Activated naive CD4-positive, alpha-beta T cell treated with anti-CD3 and anti-CD28 coated beads, Interleukin-2, amount 50 U/mL, for 72 hours (primary cell): ENCODE measurements around the gene TMEM247. TPM values are rescaled to one million over a fixed set of nuclear protein-coding genes. Genes with fewer than 3 reads are reported as not detected.

Source experiments
- ATAC-seq, 2 donors: fragments of 150-1000 bp; cut with Tn5 transposase; 2 replicates each; pipeline ENCODE4 v1.10.0; 2021; ENCODE audit warnings: mild to moderate bottlenecking in 2 of 2, moderate library complexity in 2 of 2
- DNase-seq, 2 donors: peaks; one replicate each; pipeline ENCODE4 v3.0.0; 2021 to 2022; ENCODE audit warnings: low spot score in 2 of 2
- H3K27ac Mint-ChIP-seq, 2 donors: one replicate each; pipeline ENCODE4 v1.8.0; 2022; ENCODE audit warnings: mild to moderate bottlenecking in 2 of 2, mixed read lengths in 2 of 2
- H3K36me3 Mint-ChIP-seq, 2 donors: one replicate each; pipeline ENCODE4 v1.8.0; 2022; ENCODE audit warnings: mixed read lengths in 2 of 2
- H3K9me3 Mint-ChIP-seq, 2 donors: one replicate each; pipeline ENCODE4 v1.8.0; 2022; ENCODE audit warnings: mixed read lengths in 2 of 2
- total RNA-seq, 2 donors: library from RNA; stranded (reverse); gene quantifications; one replicate each; pipeline ENCODE4 v1.2.3, GENCODE V29; 2022

Gene TMEM247
- total RNA-seq = not detected

- H3K36me3 Mint-ChIP-seq = peaks cover 0 to 7% of the 10 kb centered on the region in 2 donors
- peaks cover 0 to 6% of the 10 kb centered on the region in 2 donors for H3K9me3 Mint-ChIP-seq
- no peak for DNase-seq
- no peak for ATAC-seq
- H3K27ac Mint-ChIP-seq = no peak within 1 kb of the TSS
Measured at GRCh38 chr2:46479265-46479664, at the start of gene TMEM247. Gene TMEM247, plus strand, starts transcription at chr2:46479565.

- Mint-ChIP-seq H3K27ac (no peak overlapping the region), H3K36me3 (no peaks in the 10 kb centered on the region), H3K9me3 (no peaks in the 10 kb centered on the region)
- DNase-seq = no peak
- ATAC-seq = no peak
Measured at GRCh38 chr2:46430413-46430812, 49.0 kb upstream of the TMEM247 start.

DNA sequence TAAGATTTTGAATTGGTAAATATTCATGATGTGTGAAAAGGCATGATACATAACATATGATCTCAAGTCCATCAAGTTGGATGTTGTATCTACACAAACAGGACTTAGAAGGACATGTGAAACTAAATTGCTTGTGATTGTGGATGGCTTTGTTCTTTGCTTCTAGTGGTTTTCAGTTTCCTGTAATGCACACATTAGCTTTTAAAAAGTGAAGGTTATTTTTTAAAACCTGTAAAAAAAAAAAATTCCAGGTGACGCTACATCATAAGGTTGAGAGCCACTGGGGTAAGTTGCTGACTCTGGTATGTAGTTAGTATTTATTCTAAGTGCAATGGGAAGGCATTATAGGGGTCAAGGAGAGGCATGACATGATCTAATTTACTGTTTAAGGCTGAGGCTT lies 48.4 kb upstream of the TMEM247 start:
- no peak overlapping the region for H3K27ac Mint-ChIP-seq
- no peaks in the 10 kb centered on the region for H3K36me3 Mint-ChIP-seq
- no peak for ATAC-seq
- H3K9me3 Mint-ChIP-seq = no peaks in the 10 kb centered on the region
- no peak for DNase-seq

DNA sequence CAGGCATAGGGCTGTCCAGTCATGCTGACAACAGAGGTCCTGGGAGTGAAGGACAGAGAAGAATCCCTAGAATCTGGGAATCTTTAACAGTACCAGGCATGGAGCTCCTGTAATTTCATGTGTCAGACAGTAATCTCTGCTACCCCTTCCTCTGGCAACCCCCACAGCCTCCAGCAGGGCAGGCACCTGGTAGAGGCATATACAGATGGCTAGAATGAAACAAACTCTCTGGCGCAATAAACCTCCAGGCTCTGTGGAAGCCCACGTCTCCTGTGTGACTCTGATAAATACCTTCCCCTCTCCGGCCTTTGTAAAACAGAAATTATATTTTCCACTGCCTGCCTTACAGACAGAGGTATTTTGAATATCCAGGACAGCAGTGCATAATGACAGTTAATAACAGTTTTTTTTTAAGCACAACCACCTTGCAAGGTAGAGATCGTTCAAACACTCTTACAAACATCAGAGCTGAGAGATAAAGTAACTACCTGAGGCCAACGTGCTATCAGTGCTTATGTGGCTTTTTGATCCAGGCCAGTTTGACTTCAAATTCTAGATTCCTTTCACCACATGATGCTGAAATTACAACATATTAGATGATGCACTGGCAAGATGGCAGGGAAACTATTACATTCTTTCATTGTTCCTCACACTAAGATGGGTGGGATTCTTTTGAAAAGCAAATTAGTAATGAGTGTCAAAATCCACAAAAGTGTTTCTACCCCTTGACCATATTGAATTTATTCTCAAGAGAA lies 47.7 kb upstream of the TMEM247 start:
- ATAC-seq (no peak), DNase-seq (no peak)
- Mint-ChIP-seq H3K36me3 (no peaks in the 10 kb centered on the region), H3K27ac (no peak overlapping the region), H3K9me3 (no peaks in the 10 kb centered on the region)

GRCh38 chr2:46434851-46435273 lies 44.5 kb upstream of the TMEM247 start:
- DNase-seq = no peak
- Mint-ChIP-seq H3K9me3 (peaks cover 0 to 8% of the 10 kb centered on the region in 2 donors), H3K27ac (no peak overlapping the region), H3K36me3 (no peaks in the 10 kb centered on the region)
- no peak for ATAC-seq

- H3K9me3 Mint-ChIP-seq = peaks cover 0 to 8% of the 10 kb centered on the region in 2 donors
- DNase-seq = no peak
Measured at GRCh38 chr2:46435353-46435752, 44.0 kb upstream of the TMEM247 start.

DNA sequence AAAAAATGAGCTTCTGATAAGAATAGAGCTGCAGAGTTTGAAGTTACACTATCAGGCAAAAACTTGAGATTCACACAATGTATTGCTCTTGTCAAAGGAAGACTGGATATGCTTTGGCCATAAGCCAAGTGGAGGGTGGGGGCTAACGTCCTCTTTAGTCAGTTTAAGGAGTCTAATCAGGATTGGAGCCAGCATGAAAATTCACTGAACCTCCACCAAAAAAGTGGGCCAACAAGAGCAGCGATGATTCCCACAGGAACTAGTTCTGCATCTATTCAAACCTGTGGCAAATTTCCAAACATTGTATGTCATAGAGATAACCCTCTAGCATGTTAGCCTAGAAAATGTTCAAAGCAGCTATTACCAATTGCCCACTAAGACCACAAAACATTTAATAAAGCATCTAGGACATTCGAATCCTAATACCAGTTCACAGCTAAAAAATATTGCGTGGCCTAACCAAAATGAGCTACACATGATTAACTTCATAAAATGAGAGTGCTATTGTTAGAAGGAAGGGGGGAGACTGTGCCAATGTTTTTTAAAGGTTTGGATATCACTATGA lies 43.5 kb upstream of the TMEM247 start:
- Mint-ChIP-seq H3K27ac (no peak overlapping the region), H3K9me3 (peaks cover 0 to 8% of the 10 kb centered on the region in 2 donors), H3K36me3 (no peaks in the 10 kb centered on the region)
- DNase-seq (no peak), ATAC-seq (no peak)

More at GRCh38 chr2:46435353-46435752, 44.0 kb upstream of the TMEM247 start:
- ATAC-seq = no peak
- H3K36me3 Mint-ChIP-seq = no peaks in the 10 kb centered on the region
- H3K27ac Mint-ChIP-seq = no peak overlapping the region

- DNase-seq (no peak), ATAC-seq (no peak)
- peaks cover 0 to 8% of the 10 kb centered on the region in 2 donors for H3K9me3 Mint-ChIP-seq
- no peak overlapping the region for H3K27ac Mint-ChIP-seq
- H3K36me3 Mint-ChIP-seq = no peaks in the 10 kb centered on the region
Measured at GRCh38 chr2:46436800-46437199, 42.6 kb upstream of the TMEM247 start.

DNA sequence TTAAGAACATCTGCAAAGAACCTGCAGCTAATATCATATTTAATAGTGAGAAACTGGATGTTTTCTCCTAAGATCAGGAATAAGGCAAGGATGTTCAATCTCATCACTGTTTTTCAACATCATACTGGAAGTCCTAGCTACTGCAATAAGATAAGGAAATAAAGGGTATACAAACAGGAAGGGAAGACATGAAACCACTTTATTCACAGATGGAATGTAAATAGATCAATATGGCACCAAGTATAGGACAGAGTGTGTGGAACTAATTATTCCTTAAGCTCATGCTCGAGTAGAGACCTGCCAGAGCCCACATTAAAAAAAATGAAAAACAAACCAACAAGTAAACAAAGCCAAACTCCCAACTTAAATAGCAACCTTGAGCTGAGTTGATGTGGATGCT lies 41.3 kb upstream of the TMEM247 start:
- DNase-seq (no peak), ATAC-seq (no peak)
- H3K36me3 Mint-ChIP-seq = no peaks in the 10 kb centered on the region
- H3K27ac Mint-ChIP-seq = no peak overlapping the region
- peaks cover 0 to 8% of the 10 kb centered on the region in 2 donors for H3K9me3 Mint-ChIP-seq

DNA sequence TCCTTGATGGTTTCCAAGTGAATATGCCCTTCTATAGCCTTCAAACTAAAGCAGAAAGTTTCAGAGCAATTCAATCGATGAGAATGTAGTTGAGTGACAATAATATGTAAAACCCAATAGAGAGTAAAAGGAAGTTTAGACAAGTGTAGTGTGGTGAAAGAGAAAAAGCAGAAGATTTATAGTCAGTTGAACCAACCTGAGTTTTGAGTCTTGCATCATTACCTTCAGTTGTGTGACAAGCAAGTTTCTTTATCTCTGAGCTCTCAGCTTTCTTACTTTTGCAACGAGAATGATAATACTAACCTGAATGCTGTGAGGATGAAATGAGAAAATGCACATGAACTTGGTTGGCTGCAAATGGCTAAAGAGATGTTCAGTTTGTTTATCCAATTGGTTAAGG lies 40.6 kb upstream of the TMEM247 start:
- ATAC-seq (no peak), DNase-seq (no peak)
- Mint-ChIP-seq H3K36me3 (no peaks in the 10 kb centered on the region), H3K9me3 (peaks cover 0 to 8% of the 10 kb centered on the region in 2 donors), H3K27ac (no peak overlapping the region)

GRCh38 chr2:46439582-46439981 lies 39.8 kb upstream of the TMEM247 start:
- Mint-ChIP-seq H3K36me3 (no peaks in the 10 kb centered on the region), H3K9me3 (peaks cover 0 to 8% of the 10 kb centered on the region in 2 donors), H3K27ac (no peak overlapping the region)
- peak; percentile 28 to 57 for ATAC-seq
- DNase-seq = no peak

DNA sequence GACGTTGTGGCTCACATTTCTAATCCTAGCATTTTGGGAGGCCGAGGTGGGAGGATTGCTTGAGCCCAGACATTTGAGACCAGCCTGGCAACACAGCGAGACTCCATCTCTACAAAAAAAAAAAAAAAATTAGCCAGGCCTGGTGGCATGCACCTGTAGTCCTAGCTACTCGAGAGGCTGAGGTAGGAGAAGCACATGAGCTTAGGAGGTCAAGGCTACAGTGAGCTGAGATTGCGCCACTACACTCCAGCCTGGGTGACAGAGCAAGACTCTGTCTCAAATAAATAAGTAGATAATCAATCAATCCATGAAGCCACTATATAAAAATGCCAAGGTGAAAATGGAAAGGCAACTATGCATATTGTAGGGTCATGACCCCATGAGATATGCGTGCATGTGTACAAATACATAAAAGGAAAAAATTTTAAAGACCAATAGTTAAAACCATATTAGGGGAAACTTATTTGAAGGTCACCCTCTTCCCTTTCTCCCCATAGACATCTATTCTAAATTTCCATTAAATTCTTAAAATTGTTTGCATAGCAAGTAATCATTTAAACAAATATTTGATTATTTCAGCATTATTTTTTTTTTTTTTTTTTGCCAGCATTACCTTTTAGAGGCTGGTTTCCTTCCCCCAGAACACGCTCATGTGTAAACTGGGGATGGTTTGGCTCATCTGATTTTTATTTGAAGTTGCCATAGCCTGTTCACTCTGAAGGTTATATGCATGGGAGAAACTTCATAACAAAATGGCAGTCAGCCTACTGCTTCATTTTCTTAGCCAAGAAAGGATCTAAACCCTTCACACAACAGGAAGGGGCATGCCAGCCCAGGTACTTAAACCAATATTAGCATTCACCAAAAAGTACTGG lies 37.3 kb upstream of the TMEM247 start:
- Mint-ChIP-seq H3K9me3 (peaks cover 0 to 17% of the 10 kb centered on the region in 2 donors), H3K36me3 (peaks cover 0 to 6% of the 10 kb centered on the region in 2 donors), H3K27ac (no peak overlapping the region)
- no peak for DNase-seq
- ATAC-seq = no peak

DNA sequence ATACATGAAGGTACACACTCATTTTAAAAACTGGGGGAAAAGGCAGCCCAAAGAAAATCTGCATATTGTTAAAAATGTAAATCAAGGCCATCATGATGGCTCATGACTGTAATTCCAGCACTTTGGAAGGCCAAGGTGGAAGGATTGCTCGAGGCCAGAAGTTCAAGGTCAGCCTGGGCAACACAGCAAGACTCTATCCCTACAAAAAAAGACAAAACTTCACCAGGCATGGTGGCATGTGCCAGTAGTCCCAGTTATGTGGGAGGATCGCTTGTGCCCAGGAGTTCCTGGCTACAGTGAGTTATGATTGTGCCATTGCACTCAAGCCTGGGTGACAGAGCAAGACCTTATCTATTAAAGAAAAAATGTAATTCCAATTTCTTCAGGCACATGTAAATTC lies 34.6 kb upstream of the TMEM247 start:
- H3K9me3 Mint-ChIP-seq = peaks cover 0 to 12% of the 10 kb centered on the region in 2 donors
- H3K36me3 Mint-ChIP-seq = peaks cover 0 to 6% of the 10 kb centered on the region in 2 donors
- no peak for DNase-seq
- no peak overlapping the region for H3K27ac Mint-ChIP-seq
- ATAC-seq = no peak

- Mint-ChIP-seq H3K9me3 (peaks cover 0 to 12% of the 10 kb centered on the region in 2 donors), H3K27ac (no peak overlapping the region)
Measured at GRCh38 chr2:46445556-46445955, 33.8 kb upstream of the TMEM247 start.

GRCh38 chr2:46446871-46447568 lies 32.3 kb upstream of the TMEM247 start:
- no peak overlapping the region for H3K27ac Mint-ChIP-seq
- ATAC-seq (peak in 1 of 2 donors; percentile 35), DNase-seq (no peak)
- H3K36me3 Mint-ChIP-seq = peaks cover 0 to 6% of the 10 kb centered on the region in 2 donors
- peaks cover 0 to 12% of the 10 kb centered on the region in 2 donors for H3K9me3 Mint-ChIP-seq

More at GRCh38 chr2:46445556-46445955, 33.8 kb upstream of the TMEM247 start:
- no peak for ATAC-seq
- DNase-seq = no peak
- H3K36me3 Mint-ChIP-seq = peaks cover 0 to 6% of the 10 kb centered on the region in 2 donors

DNA sequence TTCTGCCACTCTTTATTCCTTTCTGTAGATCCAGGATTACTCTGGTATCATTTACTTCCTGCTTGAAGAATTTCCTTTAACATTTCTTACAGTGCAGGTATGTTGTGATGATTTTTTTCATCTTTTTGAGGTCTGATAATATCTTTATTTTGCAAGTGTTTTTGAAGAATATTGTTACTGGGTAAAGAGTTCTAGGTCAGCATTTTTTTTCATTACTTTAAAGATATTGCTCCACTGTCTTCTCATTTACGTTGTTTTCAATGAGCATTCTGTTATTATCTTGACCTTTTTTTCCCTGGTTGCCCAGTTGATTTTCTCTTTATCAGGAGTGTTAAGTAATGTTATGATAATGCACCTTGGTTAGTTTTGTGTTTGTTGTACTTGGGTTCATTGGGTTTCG lies 31.7 kb upstream of the TMEM247 start:
- H3K27ac Mint-ChIP-seq = no peak overlapping the region
- DNase-seq = no peak

More for the DNA sequence above, 31.7 kb upstream of the TMEM247 start:
- H3K9me3 Mint-ChIP-seq = peaks cover 0 to 12% of the 10 kb centered on the region in 2 donors
- H3K36me3 Mint-ChIP-seq = peaks cover 0 to 6% of the 10 kb centered on the region in 2 donors
- ATAC-seq = no peak
